WI38 (cell line): ENCODE results near the gene CHD1.

Experiments used
- H3K4me3 ChIP-seq: 2 replicates; pipeline ENCODE4 v1.5.1; 2011; ENCODE audit warnings: low read depth, mild to moderate bottlenecking, control low read depth, low read length
- TF ChIP-seq, protein P1 (sequence below): IDR thresholded peaks from 2 replicates; pipeline ENCODE4 v1.5.1; 2012; ENCODE audit warnings: low read depth, mild to moderate bottlenecking, control low read depth, low read length

CHD1 gene

DNA sequence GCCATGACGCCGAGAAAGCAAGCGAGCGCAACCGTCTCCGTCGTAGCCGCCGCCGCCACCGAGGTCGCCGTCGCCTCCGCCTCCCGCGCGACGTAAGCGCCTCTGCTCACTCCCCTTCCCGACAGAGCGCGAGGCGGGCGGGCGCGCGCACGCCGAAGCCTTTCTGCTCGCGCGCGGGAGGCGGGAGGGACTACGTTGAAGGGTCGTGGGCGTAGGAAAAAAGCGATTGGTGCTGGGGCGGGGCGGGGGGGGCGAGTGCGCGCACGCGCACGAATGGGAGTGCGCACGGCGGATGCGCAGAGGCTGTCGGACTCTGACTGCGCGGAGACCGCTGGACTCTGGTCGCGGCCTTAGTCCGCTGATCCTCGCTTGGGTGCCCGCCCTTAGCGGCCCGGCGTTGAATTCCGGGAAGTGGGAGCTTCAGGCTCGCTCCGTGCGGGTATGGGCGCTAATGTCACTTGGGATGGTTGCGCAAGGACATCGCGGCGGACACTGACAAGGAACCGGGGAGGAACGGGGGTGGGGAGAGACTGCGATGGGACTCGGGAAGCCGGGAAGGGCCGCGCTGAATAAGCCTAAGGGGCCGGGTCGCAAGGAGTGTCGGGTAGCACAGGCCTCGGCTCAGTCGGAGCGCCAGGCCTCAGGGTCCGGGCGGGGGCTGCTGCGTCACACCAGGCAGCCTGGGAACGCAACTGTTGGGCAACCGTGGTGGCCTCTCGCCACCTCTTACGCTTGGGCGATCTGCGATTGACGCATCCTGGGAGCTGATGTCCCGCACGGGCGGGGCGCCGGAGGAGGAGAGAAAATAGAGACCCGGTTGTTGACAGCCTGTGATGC lies at the start of gene CHD1:
Gene CHD1 (minus strand): TSS at position 135 of the 837 bp plus-strand sequence. CDS start 2,621 bp downstream, outside the sequence.
- TF ChIP-seq, protein P1, sequence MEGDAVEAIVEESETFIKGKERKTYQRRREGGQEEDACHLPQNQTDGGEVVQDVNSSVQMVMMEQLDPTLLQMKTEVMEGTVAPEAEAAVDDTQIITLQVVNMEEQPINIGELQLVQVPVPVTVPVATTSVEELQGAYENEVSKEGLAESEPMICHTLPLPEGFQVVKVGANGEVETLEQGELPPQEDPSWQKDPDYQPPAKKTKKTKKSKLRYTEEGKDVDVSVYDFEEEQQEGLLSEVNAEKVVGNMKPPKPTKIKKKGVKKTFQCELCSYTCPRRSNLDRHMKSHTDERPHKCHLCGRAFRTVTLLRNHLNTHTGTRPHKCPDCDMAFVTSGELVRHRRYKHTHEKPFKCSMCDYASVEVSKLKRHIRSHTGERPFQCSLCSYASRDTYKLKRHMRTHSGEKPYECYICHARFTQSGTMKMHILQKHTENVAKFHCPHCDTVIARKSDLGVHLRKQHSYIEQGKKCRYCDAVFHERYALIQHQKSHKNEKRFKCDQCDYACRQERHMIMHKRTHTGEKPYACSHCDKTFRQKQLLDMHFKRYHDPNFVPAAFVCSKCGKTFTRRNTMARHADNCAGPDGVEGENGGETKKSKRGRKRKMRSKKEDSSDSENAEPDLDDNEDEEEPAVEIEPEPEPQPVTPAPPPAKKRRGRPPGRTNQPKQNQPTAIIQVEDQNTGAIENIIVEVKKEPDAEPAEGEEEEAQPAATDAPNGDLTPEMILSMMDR: no peak
- H3K4me3 ChIP-seq: peak within 1 kb of the TSS; percentile 86

DNA sequence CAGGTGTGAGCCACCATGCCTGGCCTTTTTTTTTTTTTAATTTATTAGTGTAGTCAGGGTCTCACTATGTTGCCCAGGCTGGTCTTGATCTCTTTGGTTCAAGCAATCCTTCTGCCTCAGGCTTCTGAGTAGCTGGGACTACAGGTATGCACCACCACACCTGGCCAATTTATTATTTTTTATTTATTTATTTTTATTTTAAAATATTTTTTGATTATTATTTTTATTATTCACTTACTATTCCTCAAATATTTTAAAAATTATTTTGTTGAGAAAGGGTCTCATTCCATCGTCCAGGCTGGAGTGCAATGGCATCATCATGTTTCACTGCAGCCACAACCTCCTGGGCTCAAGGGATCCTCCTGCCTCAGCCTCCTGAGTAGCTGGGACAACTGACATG lies 49.7 kb upstream of the CHD1 start:
- TF ChIP-seq, protein P1: no peak
- no peak overlapping the region for H3K4me3 ChIP-seq

DNA sequence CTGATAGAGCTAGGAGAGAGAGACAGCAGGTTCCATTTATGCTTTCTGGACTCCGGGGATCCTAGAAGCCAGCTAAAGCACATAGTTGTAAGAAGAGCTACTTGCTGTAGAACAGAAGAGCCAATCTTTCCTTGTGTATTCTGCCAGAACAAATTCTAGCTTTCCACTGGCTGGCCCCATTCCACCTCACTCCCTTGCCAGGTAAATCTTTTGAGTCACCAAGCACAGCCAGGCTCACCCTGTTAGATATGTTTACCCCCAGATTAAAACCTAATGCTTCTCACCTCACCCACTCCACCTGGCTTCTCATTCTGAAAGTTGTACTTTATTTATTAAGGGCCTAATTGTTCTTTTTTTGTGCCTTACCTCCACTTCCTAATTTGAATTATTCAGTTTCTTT lies 48.9 kb upstream of the CHD1 start:
- H3K4me3 ChIP-seq: no peak overlapping the region
- TF ChIP-seq, protein P1: no peak

DNA sequence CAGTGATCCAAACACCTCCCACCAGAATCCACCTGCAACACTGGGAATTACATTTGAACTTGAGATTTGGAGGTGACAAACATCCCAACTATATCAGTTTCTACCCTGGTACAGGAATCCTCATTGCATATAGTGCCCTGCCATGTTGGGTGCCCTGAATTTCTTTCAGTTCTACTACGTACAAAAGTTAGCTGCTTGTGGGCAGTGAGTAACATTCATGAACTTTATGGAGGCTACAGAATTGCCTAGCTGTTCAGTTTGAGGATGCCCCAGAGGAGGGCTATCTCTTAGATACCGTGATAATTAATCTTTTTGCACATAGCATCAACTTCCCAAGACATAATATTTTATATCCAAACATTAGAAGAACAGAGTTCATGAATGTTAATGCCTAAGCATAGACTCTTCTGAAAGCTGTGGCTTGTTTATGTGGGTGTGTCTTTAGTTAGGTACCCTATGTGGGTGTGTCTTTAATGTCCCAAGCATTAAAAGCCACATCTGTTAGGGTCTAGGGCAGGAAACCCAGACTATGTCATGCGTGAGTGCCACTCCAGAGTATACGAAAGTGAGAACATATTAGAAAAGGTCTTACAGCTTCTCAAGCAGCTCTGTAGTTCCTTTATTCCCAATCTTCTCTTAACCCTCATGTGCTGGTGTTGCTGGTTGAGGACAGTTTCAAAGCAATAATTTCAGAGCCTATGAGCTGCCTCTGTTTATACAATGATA lies 47.0 kb upstream of the CHD1 start:
- H3K4me3 ChIP-seq: no peak overlapping the region
- TF ChIP-seq, protein P1: no peak

DNA sequence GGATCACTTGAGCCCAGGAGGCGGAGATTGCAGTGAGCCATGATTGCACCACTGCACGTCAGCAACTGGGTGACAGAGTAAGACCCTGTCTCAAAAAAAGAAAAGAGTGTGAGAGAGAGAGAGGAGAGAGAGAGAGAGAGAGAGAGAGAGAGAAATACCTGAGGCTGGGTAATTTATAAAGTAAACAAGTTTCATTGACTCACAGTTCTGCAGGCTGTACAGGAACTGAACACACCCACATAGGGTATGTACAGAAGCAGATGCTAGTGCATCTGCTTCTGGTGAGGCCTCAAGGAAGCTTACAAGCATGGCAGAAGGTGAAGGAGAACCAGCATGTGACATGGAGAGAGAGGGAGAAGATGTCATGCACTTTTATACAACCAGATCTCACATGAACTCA lies 46.4 kb upstream of the CHD1 start:
- TF ChIP-seq, protein P1: no peak

DNA sequence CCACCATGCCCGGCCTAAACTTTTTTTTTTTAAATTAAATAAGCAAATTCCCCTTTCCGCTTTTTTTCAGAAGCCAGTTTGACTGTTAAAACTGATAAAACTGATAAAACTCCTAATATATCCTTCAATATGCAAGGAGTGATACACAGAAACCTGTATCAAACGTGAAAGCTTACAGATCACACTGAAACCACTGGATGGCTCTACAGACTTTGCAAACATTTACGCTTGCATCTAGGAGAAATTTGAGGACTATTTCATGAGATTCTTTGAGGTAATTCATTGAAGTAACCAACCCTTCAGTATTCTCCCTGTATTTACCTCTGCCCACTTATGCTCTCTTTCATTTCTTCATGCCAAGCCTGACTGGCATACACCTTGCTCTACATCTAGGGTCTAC lies 40.6 kb upstream of the CHD1 start:
- no peak overlapping the region for H3K4me3 ChIP-seq

More for the DNA sequence above, 46.4 kb upstream of the CHD1 start:
- no peak overlapping the region for H3K4me3 ChIP-seq

More for the DNA sequence above, 40.6 kb upstream of the CHD1 start:
- TF ChIP-seq, protein P1: no peak
